HEK293T (cell line): Measurements from ENCODE around the gene MT1F.

Experiments
- CTCF ChIA-PET: fragments of 350-600 bp; formaldehyde crosslinking; extraction: SDS; loops from one replicate; lab custom pipeline; 2021; ENCODE audit warnings: antibody characterized with exemption, inconsistent platforms; lab: Yijun Ruan, JAX
- POLR2A ChIA-PET: fragments of 350-600 bp; formaldehyde crosslinking; extraction: SDS; loops from one replicate; lab custom pipeline; 2020; ENCODE audit warnings: antibody characterized with exemption, inconsistent platforms; lab: Yijun Ruan, JAX
- DNase-seq: peaks from one replicate; pipeline ENCODE4 v3.0.0; 2012; ENCODE audit warnings: mixed read lengths; ENCODE audit errors: extremely low spot score
- ARNT ChIP-seq: fragments of 450-650 bp; IDR thresholded peaks from 2 replicates; pipeline ENCODE4 v1.6.1; 2017; ENCODE audit warnings: mild to moderate bottlenecking
- BHLHE40 ChIP-seq: fragments of 450-650 bp; IDR thresholded peaks from 2 replicates; pipeline ENCODE4 v1.6.1; 2016; ENCODE audit warnings: mild to moderate bottlenecking, moderate library complexity, borderline replicate concordance
- CTBP1 ChIP-seq: fragments of 450-650 bp; IDR thresholded peaks from 2 replicates; pipeline ENCODE4 v1.6.1; 2016; ENCODE audit warnings: borderline replicate concordance
- ELF4 ChIP-seq: fragments of 450-650 bp; IDR thresholded peaks from 2 replicates; pipeline ENCODE4 v1.6.1; 2017; ENCODE audit warnings: antibody characterized with exemption
- FOXA1 ChIP-seq: fragments of 450-650 bp; IDR thresholded peaks from 2 replicates; pipeline ENCODE4 v1.6.1; 2016; ENCODE audit warnings: mild to moderate bottlenecking
- FOXK2 ChIP-seq: fragments of 450-650 bp; IDR thresholded peaks from 2 replicates; pipeline ENCODE4 v1.6.1; 2016; ENCODE audit warnings: mild to moderate bottlenecking
- FOXM1 ChIP-seq: fragments of 450-650 bp; IDR thresholded peaks from 2 replicates; pipeline ENCODE4 v1.6.1; 2017; ENCODE audit warnings: mild to moderate bottlenecking, borderline replicate concordance
- HDGF ChIP-seq: fragments of 450-650 bp; IDR thresholded peaks from 2 replicates; pipeline ENCODE4 v1.6.1; 2017; ENCODE audit warnings: antibody characterized with exemption, borderline replicate concordance
- L3MBTL2 ChIP-seq: fragments of 450-650 bp; conservative IDR thresholded peaks from 2 replicates; pipeline ENCODE4 v1.6.1; 2016; ENCODE audit warnings: mild to moderate bottlenecking
- LEF1 ChIP-seq: fragments of 450-650 bp; IDR thresholded peaks from 2 replicates; pipeline ENCODE4 v1.6.1; 2017; ENCODE audit warnings: mild to moderate bottlenecking, borderline replicate concordance
- NFRKB ChIP-seq: fragments of 450-650 bp; IDR thresholded peaks from 2 replicates; pipeline ENCODE4 v1.6.1; 2016; ENCODE audit warnings: mild to moderate bottlenecking, moderate library complexity
- PKNOX1 ChIP-seq: fragments of 450-650 bp; IDR thresholded peaks from 2 replicates; pipeline ENCODE4 v1.6.1; 2016
- SP1 ChIP-seq: fragments of 450-650 bp; IDR thresholded peaks from 2 replicates; pipeline ENCODE4 v1.6.1; 2017
- SUZ12 ChIP-seq: fragments of 450-650 bp; IDR thresholded peaks from 2 replicates; pipeline ENCODE4 v1.6.1; 2016; ENCODE audit warnings: mild to moderate bottlenecking
- TARDBP ChIP-seq: fragments of 450-650 bp; IDR thresholded peaks from 2 replicates; pipeline ENCODE4 v1.6.1; 2016
- ZNF384 ChIP-seq: fragments of 450-650 bp; IDR thresholded peaks from 2 replicates; pipeline ENCODE4 v1.6.1; 2016

MT1F gene

GRCh38 chr16:56682703-56683397, 25.1 kb downstream of the MT1F start:
- no peak for DNase-seq
- CTCF ChIA-PET = interaction anchor here (0.7 kb wide), 2 partner anchors 79 to 678 kb away, joined by 3 read pairs; no protein-coding TSS in a partner anchor
- POLR2A ChIA-PET = interaction anchor here (1.0 to 1.9 kb wide), 3 partner anchors 19 to 75 kb away, joined by 3 to 6 read pairs (median 3); partner anchors contain the start of gene MT2A
- TF ChIP-seq LEF1 (no peak), ARNT (no peak), FOXA1 (no peak), FOXM1 (no peak), FOXK2 (no peak), BHLHE40 (no peak), ELF4 (no peak), SUZ12 (no peak), SP1 (no peak), CTBP1 (no peak)

DNA sequence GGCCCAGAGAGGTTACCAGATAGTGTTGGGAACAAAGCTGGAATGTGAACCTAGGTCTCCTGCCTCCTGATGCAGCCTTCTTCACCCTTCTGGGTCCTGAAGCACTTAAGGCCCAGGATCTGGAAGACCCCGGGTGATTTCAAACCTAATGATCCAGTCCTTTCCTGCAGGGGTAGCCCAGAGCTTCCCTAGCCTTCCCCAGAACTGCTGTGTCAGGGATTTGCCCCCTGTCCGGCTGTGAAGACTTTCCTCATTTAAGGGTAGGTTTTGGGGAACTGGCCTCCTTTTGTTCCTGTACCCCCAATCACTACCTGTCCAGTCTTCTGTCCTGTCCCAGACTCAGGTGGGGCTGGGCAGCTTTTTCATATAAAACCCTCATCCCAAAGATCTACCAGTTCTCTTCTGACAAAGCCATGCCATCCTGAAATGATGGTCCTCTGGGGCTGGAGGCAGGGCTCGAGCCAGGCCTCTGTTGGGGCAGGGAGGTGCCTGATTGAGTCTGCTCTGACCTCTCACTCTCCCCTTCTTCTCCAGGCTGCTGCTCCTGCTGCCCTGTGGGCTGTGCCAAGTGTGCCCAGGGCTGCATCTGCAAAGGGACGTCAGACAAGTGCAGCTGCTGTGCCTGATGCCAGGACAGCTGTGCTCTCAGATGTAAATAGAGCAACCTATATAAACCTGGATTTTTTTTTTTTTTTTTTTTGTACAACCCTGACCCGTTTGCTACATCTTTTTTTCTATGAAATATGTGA, 25.8 kb downstream of the MT1F start:
- no peak for TF ChIP-seq L3MBTL2
- no peak for TF ChIP-seq TARDBP
- TF ChIP-seq SP1 = no peak
- no peak for TF ChIP-seq PKNOX1
- TF ChIP-seq SUZ12 = no peak
- no peak for TF ChIP-seq ZNF384
- no peak for TF ChIP-seq BHLHE40
- no peak for TF ChIP-seq FOXM1
- TF ChIP-seq ARNT = no peak
- TF ChIP-seq CTBP1 = no peak
- TF ChIP-seq HDGF = no peak
- no peak for TF ChIP-seq LEF1
- TF ChIP-seq NFRKB = no peak
- TF ChIP-seq ELF4 = no peak
- no peak for TF ChIP-seq FOXA1
- no peak for TF ChIP-seq FOXK2
- POLR2A ChIA-PET = interaction anchor here (1.9 kb wide), 1 partner anchor 19 kb away, joined by 6 read pairs; no protein-coding TSS in a partner anchor
- DNase-seq = no peak
- CTCF ChIA-PET = interaction anchor here (0.7 kb wide), 2 partner anchors 80 to 677 kb away, joined by 3 read pairs; no protein-coding TSS in a partner anchor

DNA sequence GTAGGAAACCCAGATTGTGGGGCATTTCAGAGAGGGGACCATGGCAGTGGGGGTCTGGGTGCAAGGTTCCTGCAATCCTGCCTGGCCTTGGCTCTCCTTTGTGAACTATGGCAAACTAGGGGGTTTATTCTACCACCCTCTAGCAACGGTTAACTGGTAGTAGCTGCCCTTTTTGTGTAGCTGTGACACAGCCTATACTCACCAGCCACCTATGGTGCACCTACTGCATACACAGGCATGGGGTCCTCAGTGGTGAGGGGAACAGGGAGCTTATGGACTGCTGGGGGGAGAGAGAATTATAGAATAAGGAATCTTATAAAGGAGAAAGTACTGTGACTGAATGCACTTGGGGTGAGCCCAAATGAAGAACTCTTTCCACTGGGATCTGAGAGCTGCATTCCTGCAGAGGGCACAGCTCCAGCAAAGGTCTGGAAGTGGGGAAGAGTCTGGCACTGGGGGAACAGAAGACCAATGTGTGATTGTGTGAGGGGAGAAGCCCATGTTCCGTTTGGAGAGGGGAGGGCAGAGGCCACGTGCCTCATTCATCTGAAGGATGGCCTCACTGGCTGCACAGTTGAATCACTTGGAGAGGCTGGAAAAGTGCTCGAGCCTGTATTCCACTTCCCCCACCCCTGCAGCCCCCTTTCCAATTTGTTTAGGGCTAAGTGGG, 26.6 kb downstream of the MT1F start:
- TF ChIP-seq FOXK2 (no peak), LEF1 (no peak), NFRKB (no peak), PKNOX1 (no peak), SP1 (no peak), FOXA1 (no peak), ELF4 (no peak), ZNF384 (no peak), SUZ12 (no peak), FOXM1 (no peak), TARDBP (no peak), L3MBTL2 (no peak), CTBP1 (no peak), HDGF (no peak), ARNT (no peak)
- DNase-seq = no peak
- ChIA-PET CTCF (no interaction called here), POLR2A (no interaction called here)

GRCh38 chr16:56684926-56685590, 27.3 kb downstream of the MT1F start:
- no peak for DNase-seq
- ChIA-PET POLR2A (no interaction called here), CTCF (no interaction called here)
- TF ChIP-seq SP1 (no peak), PKNOX1 (no peak)

DNA sequence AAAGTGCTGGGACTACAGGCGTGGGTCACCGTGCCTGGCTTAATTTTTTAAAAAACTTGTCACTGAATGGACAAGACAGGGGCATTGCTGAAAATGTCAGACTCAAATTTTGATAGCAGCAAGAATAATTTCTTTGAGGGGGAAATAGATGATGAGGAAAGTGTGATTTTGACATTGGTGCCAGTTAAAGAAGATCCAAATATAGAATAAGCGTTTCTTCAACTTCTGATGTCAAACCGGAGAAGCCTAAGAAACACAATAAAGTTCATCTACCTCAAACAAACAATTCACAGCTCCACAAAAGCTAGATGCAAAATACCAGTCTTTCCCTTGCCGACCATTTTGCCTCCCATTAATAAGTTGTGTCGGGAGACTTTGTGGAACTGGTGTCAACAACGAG, 29.0 kb downstream of the MT1F start:
- TF ChIP-seq ZNF384 (no peak), HDGF (no peak), FOXM1 (no peak), L3MBTL2 (no peak), TARDBP (no peak), NFRKB (no peak), ARNT (no peak), SUZ12 (no peak), FOXK2 (no peak), PKNOX1 (no peak), BHLHE40 (no peak), FOXA1 (no peak), CTBP1 (no peak), ELF4 (no peak), SP1 (no peak), LEF1 (no peak)
- CTCF ChIA-PET = no interaction called here
- POLR2A ChIA-PET = no interaction called here
- DNase-seq = no peak
